CD4-positive, alpha-beta T cell treated with Interleukin-6 for 4 hours (primary cell): ENCODE results near the gene BCL3.

Experiments used
- DNase-seq: peaks from one replicate; pipeline ENCODE4 v3.0.0-alpha.2; 2020; ENCODE audit warnings: mixed read lengths

The BCL3 gene

DNA sequence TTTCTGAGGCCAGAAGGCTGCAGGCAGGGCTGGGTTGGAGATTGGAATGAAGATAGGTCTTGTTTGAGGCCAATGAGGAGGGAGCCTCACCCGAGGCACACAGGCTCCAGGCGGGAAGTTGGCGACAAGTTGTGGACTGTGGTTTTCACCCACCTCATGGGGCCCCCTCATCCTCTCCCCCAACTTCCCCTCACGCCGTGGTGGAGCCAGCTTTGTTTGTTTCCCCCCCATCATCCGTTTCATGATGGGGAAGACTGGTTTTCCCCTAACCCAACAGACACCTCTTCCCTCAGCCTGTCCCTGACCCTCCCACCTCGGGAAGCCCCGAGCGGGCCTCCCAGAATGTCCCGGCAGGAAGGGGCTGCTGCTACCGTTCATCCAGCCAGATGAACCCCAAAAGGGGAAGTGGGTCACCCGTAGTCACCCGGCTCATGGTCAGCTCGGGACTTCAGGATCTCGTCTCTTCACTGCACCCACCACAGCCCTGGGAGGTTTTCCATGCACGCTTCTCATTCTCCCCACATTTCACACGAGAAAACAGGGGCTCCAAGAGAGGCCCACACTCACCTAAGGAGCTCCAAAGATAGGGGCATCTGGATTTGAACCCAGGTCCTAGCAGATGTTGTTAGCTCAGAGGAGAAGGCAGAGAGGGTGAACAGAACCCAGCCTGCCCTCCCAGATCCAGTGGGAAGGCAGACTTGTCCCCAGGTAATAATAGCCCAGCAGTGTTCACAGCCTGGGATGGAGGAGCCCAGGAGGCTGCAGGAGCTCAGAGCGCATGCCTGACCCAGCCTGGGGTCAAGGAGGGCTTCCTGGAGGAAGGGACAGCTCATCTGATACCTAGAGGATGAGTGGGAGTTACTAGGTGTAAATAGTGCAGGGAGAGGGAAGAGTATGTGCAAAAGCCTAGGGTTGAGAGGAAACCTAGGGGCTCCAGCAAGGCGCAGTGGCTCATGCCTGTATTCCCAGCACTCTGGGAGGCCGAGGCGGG, 26.1 kb upstream of the BCL3 start:
- DNase-seq: no peak

DNA sequence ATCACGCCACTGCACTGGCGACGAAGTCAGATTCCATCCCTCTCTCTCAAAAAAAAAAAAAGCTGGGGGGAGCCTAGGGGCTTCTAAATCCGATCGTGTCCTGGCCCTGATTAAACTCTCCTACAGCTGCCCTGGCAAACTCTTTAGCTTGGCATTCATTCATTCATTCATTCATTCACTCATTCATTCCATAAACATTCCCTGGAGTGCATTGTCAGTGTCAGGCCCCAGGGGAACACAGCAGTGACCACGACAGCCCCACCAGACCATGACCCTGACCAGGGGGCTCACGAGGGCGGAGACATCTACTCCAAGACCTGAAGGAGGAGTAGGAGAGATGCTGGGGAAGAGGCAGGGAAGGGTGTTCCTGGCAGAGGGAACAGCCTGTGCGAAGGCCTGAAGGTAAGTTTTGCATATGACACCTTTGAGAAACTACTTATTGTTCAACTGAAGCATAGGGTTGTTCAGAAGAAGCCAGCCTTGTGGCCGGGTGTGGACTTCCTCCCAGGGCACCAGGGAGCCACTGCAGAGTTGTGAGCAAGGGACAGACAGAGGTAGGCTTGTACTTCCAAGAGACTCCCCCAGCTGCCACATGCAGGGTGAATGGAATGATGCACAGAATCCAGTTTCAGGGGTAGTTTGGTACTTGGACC, 25.1 kb upstream of the BCL3 start:
- no peak for DNase-seq

DNA sequence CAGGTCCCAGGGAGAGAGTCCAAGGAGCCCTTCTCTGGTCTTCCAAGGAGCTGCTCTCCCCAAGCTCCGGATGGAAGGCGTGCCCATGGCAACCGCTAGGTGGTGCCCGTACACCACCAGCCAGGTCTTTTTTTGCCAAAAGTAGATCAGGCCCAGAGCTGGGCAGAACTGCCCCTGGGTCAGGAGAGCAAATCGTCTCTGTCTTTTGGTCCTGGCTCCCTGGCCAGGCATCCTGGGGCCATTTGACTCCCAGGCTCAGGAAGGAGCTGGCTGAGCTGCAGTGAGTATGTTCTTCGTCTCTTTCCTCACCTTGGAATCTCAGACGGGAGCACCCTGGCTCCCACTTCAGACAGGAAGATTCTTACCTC, 24.6 kb upstream of the BCL3 start:
- DNase-seq: peak; percentile 84

DNA sequence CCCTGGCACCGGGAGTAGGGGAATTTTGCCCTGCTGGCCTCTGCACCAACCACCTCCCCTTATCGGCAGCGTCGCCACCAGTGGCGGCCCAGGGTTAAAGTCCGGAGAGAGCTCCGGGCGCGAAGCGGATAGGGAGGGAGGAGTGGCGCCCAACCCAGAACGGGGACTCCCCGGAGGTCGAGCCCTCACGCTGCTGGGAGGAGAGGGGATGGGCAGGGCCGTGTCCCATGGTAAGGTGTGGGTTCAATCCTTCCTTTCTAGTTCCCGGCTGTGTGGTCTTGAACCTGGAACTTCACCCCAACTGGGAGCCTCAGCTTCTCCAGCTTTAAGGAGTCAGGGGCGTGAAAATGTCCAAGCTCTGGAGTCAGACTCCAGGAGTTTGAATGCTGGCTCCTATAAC, 23.3 kb upstream of the BCL3 start:
- no peak for DNase-seq

DNA sequence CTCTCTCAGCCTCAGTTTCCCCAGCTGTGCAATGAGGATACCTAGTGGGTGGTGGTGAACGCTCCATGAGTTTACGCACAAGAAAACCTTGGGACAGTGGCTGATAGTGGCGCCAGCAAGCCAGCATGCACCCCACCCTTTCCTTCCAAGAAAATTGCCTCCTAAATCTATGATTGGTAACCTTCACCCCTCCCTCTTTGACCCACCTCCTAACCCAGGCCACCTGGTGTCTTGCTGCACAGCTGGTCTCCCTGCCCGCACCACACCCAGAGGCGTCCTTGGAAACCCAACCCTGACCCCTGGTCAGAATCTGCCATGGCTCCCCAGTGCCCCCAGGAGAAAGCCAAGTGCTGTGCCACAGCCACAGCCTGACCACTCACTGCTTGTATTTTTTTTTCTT, 22.8 kb upstream of the BCL3 start:
- DNase-seq: no peak

DNA sequence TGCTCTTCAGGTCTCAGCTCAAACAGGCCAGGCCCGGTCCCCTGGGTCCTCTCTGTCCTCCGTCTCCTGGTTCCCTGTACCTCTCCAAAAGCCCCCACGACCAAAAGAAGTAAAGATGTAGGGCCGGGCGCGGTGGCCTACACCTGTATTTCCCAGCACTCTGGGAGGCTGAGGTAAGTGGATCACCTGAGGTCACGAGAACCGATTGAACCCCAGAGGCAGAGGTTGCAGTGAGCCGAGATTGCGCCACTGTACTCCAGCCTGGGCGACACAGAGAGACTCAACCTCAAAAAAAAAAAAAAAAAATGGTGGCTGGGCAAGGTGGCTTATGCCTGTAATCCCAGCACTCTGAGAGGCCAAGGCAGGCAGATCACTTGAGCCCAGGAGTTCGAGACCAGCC, 22.0 kb upstream of the BCL3 start:
- DNase-seq: no peak

DNA sequence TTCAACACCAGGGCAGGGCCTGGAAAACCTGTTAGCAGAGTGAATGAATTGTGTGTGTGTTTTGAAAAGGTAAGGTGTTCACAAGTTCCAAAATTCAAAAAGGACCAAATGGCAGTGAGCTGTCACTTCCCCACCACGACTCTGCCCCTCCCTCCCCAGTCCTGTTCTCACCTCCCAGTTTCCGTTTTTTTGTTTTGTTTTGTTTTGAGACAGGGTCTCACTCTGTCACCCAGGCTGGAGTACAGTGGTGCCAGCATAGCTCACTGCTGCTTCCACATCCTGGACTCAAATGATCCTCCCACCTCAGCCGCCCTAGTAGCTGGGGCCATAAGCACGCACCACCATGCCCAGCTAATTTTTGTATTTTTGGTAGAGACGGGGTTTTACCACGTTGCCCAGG, 20.3 kb upstream of the BCL3 start:
- no peak for DNase-seq

DNA sequence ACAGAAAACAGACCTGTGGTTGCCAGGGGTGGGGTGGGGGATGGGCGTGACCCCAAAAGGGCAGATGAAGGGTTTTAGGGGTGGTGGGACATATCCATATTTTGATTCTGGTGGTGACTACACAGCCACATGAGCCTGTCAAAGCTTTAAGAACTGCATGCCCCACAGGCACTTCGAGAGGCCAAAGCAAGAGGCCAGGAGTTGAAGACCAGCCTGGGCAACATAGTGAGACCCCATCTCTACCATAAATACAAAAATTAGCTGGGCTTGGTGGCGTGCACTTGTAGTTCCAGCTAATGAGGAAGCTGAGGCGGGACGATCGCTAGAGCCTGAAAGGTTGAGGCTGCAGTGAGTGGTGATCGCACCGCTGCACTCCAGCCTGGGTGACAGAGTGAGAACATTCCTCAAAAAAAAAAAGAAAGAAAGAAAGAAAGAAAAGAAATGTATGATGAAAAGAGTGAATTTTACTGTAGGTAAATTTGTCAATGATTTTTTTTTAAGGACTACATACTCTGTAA, 18.9 kb upstream of the BCL3 start:
- no peak for DNase-seq

DNA sequence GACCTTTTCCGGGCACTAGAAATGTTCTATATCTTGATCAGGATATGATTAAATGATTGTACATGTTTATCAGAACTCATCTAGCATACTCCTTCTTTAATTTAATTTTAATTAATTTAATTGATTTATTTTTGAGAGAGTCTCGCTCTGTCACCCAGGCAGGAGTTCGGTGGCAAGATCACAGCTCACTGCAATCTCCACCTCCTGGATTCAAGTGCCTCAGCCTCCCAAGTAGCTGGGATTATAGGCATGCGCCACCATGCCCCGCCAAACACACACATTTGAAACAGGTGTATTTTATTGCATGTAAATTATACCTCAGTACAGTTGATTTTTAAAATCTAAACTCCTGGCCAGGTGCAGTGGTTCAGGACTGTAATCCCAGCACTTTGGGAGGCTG, 17.4 kb upstream of the BCL3 start:
- no peak for DNase-seq

DNA sequence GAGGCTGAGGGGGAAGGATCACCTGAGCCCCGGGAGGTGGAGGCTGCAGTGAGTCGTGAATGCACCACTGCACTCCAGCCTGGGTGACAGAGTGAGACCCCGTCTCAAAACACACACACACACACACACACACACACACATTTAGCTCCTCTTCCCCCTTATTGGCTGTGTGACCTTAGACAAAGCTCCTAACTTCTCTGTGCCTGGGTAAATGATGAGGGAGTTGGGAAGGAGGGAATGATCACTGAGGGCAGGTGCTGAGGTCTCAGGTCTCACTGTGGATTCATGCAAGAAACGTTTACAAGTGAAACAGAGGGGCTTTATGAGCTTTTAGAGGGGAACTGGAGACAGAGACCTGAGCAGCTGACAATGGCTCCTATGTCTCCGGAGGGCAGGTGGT, 16.9 kb upstream of the BCL3 start:
- no peak for DNase-seq

DNA sequence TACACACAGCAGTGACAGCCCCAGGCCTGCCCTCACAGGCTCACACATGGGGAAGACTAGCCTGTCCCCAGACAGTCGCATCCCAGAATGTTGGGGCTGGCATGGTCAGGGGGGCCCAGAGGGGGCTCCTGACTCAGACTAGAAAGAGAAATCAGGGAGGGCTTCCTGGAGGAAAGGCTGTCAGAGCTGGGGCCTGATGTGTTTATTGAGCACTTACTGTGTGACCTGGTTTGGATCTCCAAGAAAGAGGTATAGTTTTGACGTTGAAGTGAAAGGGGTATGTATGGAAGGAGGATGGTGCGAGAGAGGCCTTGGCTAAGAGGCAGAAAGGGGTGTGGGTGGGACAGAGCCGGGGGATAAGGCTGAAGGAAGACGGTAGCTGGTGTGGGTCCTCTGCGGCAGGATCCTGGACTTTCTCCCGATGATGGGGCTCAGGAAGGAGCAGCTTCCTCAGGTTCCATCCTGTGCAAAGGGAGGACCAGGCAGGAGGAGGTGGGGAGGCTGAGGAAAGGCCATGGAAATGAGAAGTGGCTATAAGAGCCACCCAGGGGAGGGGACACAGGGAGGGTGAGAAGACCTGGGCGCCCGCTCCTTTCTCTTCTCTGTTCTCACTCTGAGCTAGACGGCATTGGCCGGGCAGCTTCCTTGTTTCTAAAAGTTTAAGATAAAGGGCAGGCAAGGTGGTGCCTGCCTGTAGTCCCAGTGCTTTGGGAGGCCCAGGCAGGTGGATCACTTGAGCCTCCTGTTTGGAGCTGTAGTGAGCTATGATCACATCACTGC, 16.1 kb upstream of the BCL3 start:
- no peak for DNase-seq

DNA sequence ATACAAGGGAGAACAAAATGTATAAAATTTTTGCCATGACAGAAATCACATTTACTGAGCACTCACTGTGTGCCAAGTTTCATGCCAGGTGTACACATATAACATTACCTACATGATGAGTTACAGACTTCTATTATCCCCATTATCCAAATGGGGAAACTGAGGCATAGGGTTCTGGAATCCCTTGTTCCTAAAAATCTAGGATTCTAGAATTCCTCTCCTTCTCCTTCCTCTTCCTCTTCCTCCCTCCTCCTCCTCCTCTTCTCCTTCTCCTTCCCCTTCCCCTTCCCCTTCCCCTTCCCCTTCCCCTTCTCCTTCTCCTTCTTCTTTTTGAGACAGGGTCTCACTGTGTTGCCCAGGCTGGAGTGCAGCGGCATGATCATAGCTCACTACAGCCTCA, 14.2 kb upstream of the BCL3 start:
- no peak for DNase-seq

DNA sequence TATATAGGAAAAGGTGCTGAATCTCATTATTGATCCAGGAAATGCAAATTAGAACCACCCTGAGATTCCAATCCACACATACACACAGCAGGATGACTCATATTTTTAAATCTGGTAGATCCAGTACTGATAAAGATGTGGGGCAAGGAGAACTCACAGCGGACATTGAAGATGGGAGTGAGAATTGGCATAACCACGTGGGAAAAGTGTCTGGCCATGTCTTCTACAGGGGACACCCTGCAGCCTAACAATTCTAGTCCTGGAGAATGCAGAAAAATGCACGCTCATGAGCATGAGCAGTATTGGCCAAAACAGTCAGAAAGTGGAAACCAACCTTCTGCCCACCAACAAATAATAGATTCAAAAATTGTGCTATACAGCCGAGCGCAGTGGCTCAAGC, 13.5 kb upstream of the BCL3 start:
- DNase-seq: no peak

DNA sequence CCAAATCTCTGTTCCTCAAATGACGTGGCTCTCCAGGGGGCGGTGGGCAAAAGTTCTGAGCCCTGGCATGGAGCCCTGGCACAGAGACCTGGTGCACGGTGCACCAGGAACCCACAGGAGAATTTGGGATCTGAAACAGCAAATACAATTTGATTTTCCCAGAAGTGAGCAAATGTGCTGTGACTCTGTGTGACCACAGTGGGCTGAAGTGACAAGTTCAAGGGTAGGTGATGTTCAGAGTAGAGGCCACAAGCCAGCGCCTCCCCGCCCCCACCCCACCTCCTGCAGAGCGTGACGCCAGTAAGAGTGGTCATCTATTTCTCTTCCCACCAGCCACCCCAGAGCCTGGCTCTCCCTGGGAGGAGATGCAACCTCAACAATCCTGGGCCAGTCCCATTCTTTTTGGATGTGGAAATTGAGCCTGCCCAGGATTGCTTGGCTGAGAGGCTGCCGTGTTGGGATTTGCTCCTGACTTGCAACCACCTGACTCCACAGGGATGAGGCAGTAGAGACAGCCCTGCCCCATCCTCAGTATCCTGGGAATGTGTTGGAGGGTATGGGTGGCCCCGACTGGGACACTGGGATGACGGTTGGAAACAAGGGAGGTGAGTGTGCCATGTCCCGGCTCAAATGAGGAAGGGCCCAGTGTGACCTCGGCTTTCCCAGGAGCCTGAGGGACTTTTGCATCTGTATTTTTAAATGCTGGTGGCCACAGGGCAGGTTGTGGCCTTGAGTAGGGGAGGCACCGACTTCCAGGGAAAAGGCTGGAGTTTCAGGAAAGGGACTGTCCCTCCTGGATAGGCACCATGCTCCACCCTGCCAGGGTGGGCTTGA, 11.1 kb upstream of the BCL3 start:
- no peak for DNase-seq

DNA sequence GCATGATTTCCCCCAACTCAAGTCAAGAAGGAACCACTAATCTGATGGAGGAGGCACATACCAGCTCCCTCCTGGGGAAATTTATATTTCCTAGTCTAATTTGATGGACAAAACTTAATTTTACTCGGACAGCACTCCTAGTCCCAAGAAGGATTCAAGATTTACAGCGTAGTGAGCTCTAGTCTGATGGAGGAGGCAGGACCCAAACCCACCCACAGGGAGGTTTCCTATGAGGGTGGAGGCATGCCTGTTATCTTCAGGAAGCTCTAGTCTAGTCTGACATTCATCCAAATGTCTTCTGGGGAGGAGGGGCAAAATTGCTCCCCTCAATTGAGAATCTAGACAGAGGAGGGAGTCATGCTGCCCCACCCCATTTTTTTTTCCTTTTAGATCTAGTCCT, 10.4 kb upstream of the BCL3 start:
- DNase-seq: no peak

DNA sequence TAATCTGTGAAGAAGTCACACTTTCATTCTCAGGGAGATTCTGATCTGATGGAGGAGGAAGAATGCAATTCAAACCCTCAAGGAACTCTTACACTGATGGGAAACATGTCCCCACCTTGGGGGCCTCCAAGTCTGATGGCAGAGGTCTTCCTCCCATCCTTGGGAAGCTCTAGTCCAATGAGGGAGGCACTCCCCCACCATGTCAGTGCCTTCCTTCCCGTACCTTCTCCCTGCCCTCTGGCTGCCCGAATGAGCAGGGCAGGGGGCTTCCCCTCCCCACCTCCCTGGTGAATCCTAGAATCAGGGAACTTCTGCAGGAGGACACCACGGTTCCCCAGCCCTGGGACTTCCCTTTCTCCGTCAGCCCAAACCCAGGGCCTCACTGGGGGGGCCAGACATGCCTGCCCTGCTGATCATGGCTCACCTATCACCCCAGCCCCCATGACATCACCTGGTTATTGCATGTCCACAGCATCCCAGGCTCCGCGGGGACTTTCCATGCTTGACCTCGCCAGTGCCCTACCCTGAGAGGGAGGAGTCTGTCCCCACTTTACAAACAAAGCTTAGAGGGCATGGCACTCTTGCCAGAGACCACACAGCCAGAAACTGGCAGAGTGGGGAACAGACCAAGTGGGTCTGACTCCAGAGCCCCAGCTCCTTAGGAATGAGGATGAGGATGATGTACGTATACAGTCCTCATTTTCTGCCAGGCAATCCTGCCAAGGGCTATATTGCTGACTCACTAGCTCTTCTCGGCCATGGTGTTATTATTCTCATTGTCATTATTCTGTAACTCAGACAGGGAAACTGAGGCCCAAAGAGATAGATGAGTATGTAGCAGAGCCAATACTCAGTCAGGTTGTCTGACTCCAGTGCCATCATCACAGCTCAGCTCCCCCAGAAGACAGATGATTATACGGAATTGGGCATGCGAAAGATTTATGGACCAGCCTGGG, 9.6 kb upstream of the BCL3 start:
- no peak for DNase-seq

DNA sequence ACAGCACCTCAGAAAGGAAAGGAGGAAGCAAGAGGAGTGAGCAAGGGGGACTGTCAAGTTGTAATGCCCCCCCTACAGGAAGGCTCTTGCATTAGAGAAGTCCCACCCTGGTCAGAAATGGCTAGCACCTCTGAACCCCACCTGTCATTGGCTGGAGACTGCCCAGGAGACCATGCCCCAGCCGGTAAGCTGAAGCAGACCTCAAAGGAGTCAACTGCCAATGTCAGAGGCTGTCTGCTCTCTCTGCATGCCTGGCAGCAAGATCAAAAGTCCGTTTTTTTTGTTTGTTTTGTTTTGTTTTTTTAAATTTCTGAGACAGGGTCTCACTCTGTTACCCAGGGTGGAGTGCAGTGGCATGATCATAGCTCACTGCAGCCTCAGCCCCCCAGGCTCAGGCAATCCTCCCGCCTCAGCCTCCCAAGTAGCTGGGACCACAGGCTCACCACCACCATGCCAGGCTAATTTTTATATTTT, 8.1 kb upstream of the BCL3 start:
- DNase-seq: no peak

DNA sequence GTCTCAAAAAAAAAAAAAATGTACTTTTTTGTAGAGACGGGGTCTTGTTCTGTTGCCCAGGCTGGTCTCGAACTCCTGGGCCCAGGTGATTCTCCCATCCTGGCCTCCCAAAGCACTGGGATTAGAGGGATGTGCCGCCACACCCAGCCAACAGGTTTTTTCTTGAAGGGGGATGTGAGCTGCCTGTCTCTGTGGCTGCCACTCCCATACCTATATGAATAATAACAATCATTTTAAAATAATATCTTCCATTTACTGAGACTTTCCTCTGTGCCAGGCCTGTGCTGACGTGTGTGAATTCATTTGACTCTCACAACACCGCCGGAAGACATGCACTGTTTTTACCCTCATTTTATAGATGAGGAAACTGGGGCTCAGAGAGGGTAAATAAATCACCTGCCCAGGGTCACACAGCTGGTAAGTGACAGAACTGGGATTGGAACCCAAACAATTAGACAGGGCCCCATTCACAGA, 7.2 kb upstream of the BCL3 start:
- no peak for DNase-seq

DNA sequence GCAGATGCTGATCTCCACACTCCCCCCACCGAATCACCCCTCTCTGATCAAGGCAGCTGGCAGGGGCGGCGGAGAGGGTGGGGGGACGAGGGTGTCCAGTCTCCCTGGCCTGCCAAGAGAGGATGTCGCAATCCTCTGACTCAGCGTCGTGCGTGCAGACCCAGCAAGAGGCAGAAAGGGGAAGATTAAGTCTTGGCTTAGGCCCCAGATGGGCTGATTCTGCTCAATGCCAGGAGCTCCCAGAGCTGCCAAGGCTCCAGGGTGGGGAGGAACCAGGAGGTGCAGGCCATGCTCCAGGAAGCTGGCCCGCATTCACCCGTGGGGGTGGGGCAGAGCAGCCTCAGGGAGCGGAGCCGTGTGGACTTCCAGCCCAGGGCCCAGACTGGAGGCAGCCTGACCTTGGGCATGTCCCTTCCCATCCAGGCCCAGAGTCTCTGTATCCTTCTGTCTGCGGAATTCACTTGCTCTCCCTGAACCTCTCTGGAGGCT, 6.6 kb upstream of the BCL3 start:
- DNase-seq: peak; percentile 39

DNA sequence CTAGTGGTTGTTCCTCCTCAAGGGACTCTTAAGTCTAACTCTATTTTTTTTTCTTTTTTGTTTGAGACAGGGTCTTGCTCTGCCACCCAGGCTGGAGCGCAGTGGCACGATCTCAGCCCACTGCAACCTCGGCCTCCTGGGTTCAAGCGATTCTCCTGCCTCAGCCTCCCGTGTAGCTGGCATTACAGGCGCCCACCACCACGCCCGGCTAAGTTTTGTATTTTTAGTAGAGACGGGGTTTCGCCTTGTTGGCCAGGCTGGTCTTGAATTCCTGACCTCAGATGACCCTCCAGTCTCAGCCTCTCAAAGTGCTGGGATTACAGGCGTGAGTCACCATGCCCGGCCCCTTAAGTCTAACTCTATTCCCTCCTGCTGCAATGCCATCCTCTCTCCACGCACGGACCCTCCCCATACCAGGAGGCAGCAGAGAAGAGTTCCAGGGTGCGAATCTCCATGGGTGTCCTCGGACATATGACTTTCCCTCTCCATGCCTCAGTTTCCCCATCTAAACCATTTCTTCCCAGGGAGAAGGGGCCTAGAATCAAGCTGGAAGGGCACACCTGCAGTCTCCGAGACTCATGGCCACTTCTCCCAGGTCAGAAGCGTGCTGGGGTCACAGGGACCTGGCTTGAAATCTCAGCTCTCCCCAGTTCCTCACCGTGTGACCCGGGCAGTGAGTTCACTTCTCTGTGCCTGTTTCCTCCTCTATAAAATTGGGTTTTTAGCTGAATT, 6.0 kb upstream of the BCL3 start:
- no peak for DNase-seq
